Measurements from ENCODE around the gene ZNF528.
A peak's percentile ranks its signal among the peaks of the same experiment; 100 is the strongest.

ZNF528 gene

GRCh38 chr19:52397310-52398080 is at the start of gene ZNF528:
Gene ZNF528 (plus strand): TSS chr19:52397849. CDS start chr19:52402014, 4,165 bp downstream.
- peak; percentile 95 to 96 for DNase-seq

- no peak for DNase-seq
These were observed 46.1 kb upstream of the ZNF528 start for GRCh38 chr19:52351512-52351911.

GRCh38 chr19:52366414-52366824 is 31.2 kb upstream of the ZNF528 start:
- DNase-seq = no peak

- peak; percentile 91 to 92 for DNase-seq
These were observed 27.9 kb upstream of the ZNF528 start, which contains the start of gene ZNF880 for GRCh38 chr19:52369559-52370340. Gene ZNF880 (plus strand): TSS chr19:52369923. CDS start chr19:52369966, 43 bp downstream.

- DNase-seq = no peak
These were observed 27.3 kb upstream of the ZNF528 start for GRCh38 chr19:52370341-52370710.

GRCh38 chr19:52391135-52391534 is 6.5 kb upstream of the ZNF528 start:
- no peak for DNase-seq

- no peak for DNase-seq
These were observed 412 bp downstream of the ZNF528 start for GRCh38 chr19:52398081-52398441.

GRCh38 chr19:52410276-52410675 is 12.6 kb downstream of the ZNF528 start:
- DNase-seq = no peak

- no peak for DNase-seq
These were observed 18.1 kb downstream of the ZNF528 start for GRCh38 chr19:52415711-52416110.

DNA sequence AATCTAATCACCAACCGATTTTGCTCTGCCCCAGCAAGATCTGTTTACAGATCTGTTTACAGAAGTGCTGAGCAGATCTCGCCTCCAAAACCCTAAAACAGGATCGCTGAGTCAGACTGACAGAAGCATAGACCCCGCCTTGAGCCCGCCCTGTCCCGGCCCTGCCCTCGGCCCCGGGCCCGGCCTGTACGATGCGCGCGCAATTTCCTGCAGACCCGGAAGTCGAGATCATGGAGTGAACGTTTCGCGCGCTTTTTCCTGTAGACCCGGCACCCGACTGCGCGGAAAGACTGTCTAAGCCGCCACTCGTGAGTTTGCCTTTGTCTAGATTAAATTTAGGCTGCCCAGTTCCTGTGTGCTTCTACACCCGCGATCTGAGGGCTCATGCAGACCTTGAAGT is 31.3 kb downstream of the ZNF528 start, which contains the start of gene ZNF534:
ZNF534 (plus strand) TSS at position 212 of the 400 bp plus-strand sequence. CDS start 2,327 bp downstream, outside the sequence.
- DNase-seq = no peak

DNA sequence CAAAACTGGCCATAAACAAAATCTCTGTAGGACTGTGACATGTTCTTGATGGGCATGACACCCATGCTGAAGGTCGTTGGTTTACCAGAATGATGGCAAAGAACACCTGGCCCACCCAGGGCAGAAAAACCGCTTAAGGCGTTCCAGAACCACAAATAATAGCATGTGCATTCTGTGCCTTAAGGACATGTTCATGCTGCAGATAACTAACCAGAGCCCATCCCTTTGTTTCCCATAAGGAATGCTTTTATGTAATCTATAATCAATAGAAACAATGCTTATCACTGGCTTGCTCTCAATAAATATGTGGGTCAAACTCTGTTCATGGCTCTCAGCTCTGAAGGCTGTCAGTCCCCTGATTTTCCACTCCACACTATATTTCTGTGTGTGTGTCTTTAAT is 44.5 kb downstream of the ZNF528 start:
- DNase-seq = no peak

- DNase-seq = no peak
These were observed 46.9 kb downstream of the ZNF528 start for GRCh38 chr19:52444506-52444905.

DNA sequence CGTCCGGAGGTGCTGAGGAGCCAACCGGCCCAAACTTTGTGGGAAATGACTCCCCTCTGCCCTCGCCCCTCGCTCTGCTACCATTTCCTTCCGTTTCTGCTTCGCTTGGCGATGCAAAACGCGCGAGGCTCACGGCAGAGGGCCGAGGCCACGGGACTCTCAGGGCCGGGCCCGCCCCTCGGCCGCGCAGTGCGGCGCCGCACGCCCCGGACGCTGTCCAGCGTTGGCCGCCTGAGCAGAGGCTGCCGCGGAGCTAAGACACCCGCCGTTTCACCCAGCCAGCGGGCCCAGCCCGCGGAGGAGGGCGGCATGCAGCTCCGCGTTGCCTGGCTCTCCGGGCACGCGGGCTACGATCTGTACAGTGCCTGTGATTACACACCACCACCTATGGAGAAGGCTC is 53.6 kb downstream of the ZNF528 start:
- no peak for DNase-seq

- DNase-seq = peak; percentile 61 to 71
These were observed 55.9 kb downstream of the ZNF528 start, which contains the start of gene ZNF578 for GRCh38 chr19:52453324-52454094. Gene ZNF578 (plus strand): TSS chr19:52453553. CDS start chr19:52501846, 48,293 bp downstream.

DNA sequence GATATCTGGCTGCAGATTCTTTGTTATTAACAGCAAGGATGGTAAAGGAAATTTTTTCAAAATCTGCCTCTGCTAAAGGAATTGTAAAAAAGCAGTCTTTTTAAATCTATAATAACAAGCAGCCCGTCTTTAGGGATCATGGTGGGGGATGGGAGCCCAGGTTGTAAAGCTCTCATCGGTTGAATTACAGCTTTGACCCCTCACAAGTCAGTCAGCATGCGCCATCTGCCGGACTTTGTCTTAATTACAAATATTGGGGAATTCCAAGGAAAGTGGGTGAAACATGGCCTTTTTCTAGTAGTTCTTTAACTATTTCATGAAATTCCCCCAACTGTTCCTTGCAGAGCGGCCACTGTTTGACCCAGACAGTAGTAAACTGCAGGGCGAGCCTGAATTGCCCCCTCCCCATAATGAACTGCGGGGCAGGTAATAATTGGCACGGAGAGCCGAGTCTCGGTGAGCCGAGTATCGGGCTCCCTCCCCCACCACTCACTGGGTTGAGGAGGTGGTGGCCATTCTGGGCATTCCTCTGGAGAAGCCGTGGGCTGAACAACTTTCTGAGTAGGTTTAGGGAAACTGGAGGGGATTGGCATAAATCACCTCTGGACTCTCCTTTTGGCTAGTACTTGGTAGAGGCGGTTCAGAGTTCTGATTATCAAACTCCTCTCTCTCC is 67.3 kb downstream of the ZNF528 start:
- no peak for DNase-seq
